Fibroblast of mammary gland (primary cell): ENCODE measurements around the gene SYPL2.

Experiments
- DNase-seq: peaks from one replicate; pipeline ENCODE4 v3.0.0-alpha.2; 2010; ENCODE audit warnings: low read depth
- H3K4me3 ChIP-seq: 2 replicates; pipeline ENCODE4 v1.5.1; 2011; ENCODE audit warnings: low read depth, mild to moderate bottlenecking, low read length, moderate library complexity; ENCODE audit not compliant: control insufficient read depth
- CTCF ChIP-seq: conservative IDR thresholded peaks from 2 replicates; pipeline ENCODE4 v1.5.1; 2011; ENCODE audit warnings: low read depth, low read length, inconsistent platforms; ENCODE audit not compliant: control insufficient read depth, insufficient read depth

The SYPL2 gene

GRCh38 chr1:109447524-109447923, 18.8 kb upstream of the SYPL2 start:
- no peak overlapping the region for H3K4me3 ChIP-seq
- no peak for TF ChIP-seq CTCF

GRCh38 chr1:109454497-109455133, 11.7 kb upstream of the SYPL2 start:
- no peak for TF ChIP-seq CTCF
- DNase-seq = peak; percentile 10
- no peak overlapping the region for H3K4me3 ChIP-seq

More at GRCh38 chr1:109447524-109447923, 18.8 kb upstream of the SYPL2 start:
- no peak for DNase-seq

- H3K4me3 ChIP-seq = no peak overlapping the region
- DNase-seq = no peak
- TF ChIP-seq CTCF = no peak
These were observed 8.5 kb upstream of the SYPL2 start for GRCh38 chr1:109457819-109458218.

GRCh38 chr1:109466125-109466451, 258 bp upstream of the SYPL2 start:
- DNase-seq = peak; percentile 5
- no peak for TF ChIP-seq CTCF
- H3K4me3 ChIP-seq = peak overlapping the region; percentile 48

GRCh38 chr1:109467301-109467777, 993 bp downstream of the SYPL2 start:
- TF ChIP-seq CTCF = no peak
- no peak for DNase-seq
- H3K4me3 ChIP-seq = no peak overlapping the region

- no peak overlapping the region for H3K4me3 ChIP-seq
- no peak for DNase-seq
- TF ChIP-seq CTCF = no peak
These were observed 1.7 kb downstream of the SYPL2 start for GRCh38 chr1:109468061-109468460.

GRCh38 chr1:109468903-109469302, 2.6 kb downstream of the SYPL2 start:
- DNase-seq = no peak
- TF ChIP-seq CTCF = no peak
- H3K4me3 ChIP-seq = no peak overlapping the region
